CD4-positive, alpha-beta T cell treated with Interleukin-6 at 100 ng/mL for 8 hours (primary cell): ENCODE measurements around the gene NDST3.
"Not testable (repeated sequence)": the region's sequence is repeated elsewhere in the genome, so short reads cannot be mapped to it uniquely, and the experiment has no call there.

Experiments
- DNase-seq: peaks from one replicate; pipeline ENCODE4 v3.0.0-alpha.2; 2020; ENCODE audit warnings: mixed read lengths, low spot score

NDST3 gene

DNA sequence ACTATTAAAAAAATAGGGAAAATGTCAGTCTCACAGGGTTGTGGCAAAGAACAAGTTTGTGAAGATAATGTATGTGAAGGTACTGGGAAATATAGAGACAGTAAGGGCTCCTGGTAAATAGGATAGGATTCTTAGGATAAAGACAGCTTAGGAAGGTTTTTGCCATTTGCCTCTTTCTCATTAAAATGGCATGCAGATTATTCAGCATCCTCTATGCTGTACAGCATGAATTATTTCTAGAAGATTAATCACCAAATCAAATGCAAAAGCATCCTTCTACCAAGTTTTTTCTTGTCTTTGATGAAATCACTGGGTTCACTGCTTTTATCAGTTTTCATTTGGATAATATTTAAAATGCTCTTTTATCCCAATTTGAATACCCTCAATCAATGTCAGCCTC, 142.8 kb downstream of the NDST3 start:
- no peak for DNase-seq

DNA sequence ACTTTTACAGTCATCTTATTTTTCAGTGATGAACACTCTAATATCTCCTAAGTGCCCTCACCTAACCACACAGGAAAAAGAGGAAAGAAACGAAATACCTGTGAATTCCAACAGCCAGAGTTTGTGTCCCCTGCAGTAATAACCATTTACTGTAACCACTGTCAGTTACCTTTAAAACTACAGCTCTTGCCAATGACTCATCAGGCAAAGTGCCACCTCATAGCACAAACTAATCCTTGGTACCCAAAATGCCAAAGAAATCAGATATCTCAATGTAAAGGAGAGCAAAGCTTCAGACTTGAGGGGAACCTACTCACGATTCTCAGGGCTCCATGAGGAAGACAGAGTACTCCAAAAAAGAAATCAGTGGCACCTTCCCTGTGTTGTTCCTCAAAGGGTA, 146.5 kb downstream of the NDST3 start:
- DNase-seq, result no peak

DNA sequence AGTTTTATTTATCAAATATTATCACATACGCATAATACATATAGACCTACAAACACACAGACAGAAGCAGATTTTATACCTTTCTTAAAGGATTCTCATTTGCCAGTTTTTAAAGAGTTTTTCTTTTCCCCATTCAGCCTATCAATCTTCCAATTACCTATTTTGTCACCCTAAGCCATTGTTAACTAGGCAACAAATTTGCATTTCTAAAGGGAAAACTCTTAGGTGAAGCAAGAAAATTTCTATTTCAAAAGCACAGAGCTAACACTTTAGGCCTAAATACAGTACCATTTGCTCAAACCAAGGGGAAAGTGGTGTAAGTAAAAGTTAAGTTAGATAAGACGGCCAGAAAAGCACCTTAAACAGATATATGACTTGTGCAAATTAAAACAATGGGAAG, 156.6 kb downstream of the NDST3 start:
- no peak for DNase-seq

DNA sequence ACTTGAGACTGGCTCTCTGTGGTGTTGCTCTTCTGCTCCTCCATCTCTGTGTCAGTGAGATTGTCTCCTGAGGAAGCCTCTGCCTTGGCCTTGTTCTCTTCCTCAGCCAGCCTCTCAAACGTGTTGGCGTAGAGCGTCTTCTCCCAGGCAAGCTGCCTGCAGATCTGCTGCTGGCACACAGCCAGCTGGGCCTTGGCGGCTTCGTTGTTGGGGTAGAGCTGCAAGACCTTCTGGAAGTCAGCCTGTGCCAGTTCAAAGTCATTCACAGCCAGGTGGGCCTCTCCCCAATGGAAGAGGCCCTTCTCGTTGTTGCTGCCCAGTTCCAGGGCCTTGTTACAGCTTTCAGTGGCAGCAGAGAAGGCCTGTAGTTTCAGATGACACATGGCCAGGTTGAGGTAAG, 159.1 kb downstream of the NDST3 start:
- DNase-seq, result no peak

DNA sequence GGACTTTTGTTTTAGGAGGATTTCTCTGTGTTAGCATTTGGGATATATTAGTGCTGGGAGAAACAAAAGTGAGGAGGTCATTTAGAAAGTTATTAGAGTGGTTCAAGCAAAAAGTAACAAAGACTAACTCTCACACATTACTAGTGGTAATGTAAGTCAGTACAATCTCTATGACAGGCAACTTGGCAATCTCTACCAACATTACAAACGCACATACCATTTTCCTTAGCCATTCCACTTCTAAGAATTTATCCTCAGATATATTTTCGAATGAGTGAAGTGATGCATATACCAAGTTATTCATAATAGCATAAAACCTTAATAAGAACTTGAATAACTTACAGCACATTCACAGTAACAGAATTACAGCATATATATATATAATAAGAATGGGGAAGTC, 172.3 kb downstream of the NDST3 start:
- DNase-seq, result no peak

DNA sequence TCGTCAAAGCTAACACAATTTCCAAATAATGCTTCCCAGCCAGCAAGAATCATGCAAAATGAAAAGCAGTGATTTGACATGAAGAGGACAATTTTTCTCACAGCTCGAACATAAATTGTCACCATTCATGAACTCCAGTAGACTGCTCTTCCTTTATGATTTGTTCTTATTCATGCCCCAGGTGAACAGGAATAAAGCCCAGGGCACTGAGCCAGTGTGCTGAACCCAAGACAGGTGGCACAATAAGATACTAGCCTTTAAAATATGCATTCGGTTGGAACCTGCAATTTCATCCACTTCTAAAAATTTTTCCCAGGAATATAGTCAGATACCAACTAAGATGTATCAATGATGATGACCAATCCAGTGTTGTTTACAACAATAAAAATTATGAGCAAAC, 178.8 kb downstream of the NDST3 start:
- no peak for DNase-seq

DNA sequence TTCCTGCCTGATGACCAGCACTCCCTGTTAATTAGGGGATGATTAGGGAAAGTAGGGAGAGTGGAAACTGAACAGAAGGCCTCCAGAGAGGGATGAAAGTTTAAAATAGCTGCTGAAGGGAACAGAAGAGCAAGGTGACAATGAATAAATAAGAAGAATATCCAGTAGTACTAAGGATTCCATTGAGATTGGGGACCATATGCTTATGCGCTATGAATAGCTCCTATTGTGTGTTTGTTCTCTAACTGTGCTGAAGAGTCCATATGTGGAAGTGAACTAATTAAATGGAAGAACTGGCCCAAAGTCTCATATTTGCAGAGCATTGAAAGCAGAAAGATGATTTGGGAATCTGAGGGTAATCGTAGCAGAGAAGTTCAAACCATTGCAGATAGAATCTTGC, 181.5 kb downstream of the NDST3 start:
- no peak for DNase-seq

DNA sequence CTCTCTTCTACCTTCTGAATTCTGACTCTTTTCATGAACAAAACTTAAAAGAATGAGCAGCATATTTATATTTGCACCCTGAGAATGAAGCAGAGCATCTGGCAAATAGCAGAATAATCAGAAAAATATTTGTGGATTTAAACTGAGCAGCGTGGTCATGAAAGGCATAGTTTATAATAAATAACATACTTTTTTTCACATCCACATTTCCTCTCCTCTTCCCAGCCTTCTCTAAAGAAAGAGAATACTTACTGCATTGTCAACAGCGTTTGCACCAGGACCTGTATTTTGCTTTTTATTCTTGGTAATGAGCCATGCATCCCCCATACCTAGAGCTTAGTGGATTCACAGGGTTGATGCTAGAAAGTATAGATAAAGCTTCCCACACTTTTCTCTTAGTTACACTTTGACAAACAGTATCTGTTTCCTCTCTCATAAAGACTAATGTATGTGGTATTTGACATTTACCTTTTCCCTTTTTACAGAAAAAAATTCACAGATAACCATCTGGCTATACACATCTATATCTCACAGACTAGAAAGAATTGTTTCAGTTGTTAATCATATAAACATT, 187.0 kb downstream of the NDST3 start:
- no peak for DNase-seq

DNA sequence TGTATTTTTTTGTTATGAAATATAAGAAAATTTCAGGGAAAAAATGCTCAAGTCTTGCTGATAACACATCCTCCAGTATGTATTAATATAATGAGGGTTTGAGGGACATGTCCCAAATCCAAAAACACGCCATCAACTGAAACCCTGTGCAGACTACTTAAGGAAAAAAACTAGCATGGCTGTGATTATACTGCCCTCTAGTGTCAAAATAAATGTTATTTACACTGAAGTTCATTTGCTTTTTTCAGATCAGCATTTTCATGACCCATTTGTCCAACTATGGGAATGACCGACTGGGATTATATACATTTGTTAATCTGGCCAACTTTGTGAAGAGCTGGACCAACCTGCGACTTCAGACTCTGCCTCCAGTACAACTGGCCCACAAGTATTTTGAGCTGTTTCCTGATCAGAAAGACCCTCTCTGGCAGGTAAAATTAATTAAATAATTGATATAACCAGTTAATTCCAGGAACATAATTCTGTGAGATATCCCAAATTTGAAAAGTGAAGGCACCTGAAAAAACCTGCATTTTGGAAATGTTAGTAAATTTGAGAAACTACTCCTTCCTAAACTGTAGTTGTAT, 190.1 kb downstream of the NDST3 start:
- peak; percentile 5 for DNase-seq

DNA sequence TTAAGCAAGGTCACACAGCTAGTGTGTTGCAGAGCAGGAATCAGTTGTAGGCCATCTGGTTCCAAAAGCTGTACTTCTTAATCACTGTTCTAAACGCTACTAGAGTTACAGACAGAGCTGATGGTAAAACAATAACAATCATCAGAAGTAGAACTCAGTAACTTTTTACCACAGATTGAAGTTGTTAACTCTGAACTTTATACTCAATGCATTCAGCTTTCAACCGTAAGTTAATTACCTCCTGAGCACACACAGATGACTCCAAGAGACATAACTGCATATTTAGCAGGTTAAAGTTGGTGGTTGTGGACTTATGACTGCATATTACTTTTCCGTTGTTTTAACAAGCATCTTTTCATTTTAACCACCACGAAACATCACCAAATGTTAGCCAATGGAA, 191.2 kb downstream of the NDST3 start:
- DNase-seq, result no peak

DNA sequence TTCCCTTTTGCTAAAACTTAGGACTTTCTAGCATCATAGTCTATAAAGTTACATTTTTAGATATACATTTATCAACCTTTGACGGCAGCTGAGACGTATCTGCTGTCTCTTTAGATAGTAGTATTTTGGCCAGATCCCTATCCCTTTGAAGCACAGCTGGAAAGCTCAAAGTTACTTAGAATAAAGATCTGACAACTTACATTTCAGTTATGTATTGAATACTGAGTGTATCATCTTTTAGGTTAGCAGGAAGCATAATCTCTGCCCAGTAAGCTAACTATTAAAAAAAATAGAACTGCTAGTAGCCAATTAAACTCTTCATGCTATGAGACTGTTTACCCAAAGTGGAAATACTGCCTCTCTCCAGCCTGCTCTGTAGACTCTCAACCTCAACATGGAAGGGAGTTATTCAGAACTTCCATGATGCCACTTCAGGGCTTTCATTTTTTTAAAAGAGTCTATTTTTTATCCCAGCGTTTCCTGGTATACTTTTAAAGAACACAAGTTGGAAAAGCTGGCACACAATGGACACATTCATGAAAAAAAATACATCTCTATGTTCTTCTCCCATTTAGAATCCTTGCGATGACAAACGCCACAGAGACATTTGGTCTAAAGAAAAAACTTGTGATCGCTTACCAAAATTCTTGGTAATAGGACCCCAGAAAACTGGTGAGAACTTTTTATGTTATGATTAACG, 192.2 kb downstream of the NDST3 start:
- no peak for DNase-seq

DNA sequence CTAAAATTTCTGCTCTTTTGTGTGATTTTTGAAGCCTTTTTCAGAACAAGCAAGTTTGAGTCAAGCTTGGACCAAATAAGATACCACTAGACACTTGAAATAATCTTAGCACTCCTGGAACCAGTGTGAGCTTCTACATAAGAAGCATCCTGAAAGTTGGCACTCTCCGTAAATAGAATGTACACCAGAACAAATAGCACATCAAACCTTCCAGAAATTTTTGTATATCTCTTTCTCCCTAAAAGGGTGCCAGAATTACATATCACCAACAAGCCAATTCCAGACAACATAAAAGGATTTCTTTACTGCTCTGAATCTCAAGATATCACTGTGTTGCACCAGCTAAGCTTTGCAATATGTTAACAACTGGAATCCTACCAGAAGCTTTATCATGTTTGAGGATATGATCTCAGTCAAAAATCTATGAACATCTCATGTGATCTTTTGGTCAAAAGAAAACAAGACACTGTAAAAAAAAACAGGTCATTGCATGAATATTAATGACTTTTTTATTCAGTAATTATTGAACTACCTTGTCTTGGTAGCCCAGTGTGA, 201.4 kb downstream of the NDST3 start:
- DNase-seq, result no peak

DNA sequence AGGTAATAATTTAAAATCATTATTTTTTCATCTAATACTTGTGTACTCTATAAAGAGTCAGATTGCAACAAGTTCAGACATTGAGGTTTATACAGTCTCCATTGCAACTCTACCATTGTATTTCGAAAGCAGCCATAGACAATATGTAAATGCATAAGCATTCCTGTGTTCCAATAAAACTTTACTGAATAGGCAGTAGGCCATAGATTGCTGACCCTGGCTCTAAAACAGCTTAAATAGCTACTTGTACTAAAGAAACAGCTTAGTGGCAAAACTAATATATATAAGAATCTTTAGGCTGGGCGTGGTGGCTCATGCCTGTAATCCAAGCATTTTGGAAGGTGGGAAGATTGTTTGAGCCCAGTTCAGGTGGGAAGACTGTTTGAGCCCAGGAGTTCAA, 203.2 kb downstream of the NDST3 start:
- DNase-seq, result no peak

DNA sequence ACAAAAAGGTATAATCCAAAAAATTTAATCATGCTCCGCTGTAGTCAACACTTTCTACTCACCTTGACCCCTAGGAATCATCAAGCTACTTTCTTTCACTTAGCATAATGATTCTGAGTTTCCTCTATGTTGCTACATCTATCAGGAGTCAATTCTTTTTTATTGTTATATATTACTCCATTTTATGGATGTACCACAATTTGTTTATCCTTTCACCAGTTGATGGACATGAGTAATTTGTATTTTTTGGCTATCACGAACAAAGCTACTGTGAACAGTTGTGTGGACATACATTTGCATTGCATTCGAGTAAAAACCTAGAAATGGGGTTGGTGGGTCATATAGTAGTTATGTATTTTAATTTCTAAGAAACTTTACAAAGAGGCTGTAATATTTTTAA, 215.6 kb downstream of the NDST3 start:
- no peak for DNase-seq

DNA sequence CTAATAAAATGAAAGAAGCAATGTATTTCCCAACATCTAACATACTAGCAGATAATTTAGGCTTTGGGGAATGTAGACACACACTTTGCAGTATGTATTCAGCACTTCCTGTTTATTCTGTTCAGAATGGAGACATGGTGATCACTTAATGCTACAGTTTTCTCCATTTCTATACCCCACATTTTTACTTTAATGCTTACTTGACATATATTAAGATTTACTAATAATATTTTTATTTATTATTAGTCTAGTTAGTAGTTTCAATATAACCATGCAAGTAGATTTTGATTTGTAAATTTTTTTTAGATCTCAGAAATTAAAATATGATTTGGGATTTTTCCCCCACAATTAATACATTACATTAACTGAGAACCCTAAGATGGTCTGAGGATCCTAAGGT, 220.1 kb downstream of the NDST3 start:
- DNase-seq, result no peak

DNA sequence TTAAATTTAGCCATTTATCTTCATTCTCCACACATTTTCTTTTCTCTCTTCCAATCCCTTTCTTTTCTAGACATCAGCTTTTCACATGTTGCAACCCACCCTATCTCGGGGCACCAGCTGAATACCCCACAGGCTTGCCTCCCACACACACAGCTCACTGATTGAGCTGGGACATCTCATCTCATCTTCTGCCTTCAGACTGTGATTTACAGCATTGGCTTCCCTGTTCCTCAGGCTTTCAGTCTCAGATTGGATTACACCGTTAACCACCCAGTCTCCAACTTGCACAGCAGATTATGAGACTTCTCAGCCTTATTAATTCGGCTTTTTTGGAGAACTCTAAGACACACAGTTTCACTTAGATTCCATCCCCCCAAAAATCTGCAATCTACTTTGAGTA, 224.8 kb downstream of the NDST3 start:
- DNase-seq, result no peak

DNA sequence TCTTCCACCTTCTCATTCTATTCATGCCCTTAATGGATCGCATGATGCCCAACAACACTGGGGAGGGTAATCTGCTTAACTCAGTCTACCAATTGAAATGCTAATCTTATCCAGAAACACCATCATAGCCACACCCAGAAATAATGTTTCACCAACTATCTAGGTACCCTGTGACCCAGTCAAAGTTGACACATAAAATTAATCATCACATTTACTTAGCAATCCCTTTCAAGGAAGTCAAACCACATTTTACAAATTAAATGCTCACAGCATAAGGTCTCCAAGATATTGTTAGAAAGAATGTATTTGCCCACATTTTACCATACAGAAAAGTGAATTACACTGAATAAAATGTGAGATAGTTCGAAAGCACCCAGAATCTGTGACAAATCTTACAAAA, 226.0 kb downstream of the NDST3 start:
- no peak for DNase-seq

DNA sequence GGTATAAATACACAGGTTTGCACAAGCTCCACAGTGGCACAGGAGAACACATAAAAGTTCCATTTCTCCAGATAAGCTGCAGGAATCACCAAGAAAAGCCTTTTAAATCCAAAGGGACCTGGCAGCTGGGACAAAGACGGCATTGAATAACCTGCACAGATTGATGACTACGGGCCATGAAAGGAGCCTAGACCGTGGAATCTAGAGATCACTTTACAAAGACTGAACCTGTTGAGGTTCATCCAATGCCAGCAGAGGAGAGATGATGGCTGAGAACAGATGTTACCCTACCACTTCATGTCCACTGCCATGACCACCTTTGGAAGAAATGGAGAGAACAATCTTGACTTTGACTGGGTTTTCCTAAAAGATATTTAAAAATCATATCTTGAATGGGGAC, 229.8 kb downstream of the NDST3 start:
- DNase-seq, result no peak

DNA sequence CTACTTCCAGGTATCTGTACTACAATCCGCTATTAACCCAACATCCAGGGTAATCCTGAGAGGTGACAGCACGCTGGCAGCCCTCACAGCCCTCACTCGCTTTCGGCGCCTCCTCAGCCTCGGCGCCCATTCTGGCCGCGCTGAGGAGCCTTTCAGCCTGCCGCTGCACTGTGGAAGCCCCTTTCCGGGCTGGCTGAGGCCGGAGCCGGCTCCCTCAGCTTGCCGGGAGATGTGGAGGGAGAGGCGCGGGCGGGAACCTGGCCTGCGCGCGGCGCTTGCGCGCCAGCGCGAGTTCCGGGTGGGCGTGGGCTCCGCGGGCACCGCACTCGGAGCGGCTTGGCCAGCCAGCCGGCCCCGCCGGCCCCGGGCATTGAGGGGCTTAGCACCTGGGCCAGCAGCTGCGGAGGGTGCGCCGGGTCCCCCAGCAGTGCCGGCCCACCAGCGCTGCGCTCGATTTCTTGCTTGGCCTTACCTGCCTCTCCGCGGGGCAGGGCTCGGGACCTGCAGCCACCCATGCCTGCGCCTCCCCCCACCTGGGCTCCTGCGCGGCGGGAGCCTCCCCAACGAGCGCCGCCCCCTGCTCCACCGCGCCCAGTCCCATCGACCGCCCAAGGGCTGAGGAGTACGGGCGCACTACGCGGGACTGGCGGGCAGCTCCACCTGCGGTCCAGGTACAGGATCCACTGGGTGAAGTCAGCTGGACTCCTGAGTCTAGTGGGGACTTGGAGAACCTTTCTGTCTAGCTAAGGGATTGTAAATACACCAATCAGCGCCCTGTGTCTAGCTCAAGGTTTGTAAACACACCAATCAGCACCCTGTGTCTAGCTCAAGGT, 231.2 kb downstream of the NDST3 start:
- no peak for DNase-seq

DNA sequence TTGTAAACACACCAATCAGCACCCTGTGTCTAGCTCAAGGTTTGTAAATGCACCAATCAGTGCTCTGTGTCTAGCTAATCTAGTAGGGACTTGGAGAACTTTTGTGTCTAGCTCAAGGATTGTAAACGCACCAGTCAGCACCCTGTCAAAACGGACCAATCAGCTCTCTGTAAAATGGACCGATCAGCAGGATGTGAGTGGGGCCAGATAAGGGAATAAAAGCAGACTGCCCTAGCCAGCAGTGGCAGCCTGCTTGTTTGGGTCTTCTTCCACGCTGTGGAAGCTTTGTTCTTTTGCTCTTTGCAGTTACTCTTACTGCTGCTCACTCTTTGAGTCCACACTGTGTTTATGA, 231.8 kb downstream of the NDST3 start:
- not testable (repeated sequence) for DNase-seq

DNA sequence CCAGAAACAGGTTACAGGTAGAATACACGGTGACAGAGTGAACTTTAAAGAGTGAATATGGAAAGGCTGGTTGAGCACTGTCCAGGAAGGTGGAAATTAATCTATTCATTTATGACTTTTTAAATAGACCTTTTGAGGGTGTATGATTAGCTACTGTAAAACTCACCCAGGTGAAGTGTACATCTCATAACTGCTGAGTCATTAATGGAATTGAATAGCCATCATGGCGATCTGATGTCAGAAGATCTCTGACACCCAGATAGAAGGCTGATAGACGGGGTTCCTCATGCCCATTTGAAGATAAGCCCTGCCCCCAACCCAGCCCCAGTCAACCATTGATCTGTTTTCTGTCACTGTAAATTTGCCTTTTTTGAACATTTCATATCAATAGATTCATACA, 234.5 kb downstream of the NDST3 start:
- no peak for DNase-seq

DNA sequence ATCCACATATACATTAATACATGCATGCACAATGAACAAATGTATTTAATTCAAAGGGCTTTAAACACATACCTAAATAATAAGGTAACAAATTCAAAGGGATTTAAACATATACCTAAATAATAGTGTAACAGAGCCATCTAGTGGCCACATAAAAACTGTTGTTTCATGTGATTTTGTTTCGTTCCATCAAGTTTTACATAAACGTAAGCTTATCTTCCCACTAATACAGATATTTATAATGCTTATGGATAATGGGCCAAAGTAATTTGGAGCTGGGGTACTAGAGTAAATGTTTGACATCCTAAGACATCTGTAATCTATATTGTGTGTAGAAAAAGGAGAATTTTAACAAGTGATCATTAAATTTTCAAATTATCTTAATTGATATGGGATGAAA, 236.2 kb downstream of the NDST3 start:
- peak; percentile 40 for DNase-seq

DNA sequence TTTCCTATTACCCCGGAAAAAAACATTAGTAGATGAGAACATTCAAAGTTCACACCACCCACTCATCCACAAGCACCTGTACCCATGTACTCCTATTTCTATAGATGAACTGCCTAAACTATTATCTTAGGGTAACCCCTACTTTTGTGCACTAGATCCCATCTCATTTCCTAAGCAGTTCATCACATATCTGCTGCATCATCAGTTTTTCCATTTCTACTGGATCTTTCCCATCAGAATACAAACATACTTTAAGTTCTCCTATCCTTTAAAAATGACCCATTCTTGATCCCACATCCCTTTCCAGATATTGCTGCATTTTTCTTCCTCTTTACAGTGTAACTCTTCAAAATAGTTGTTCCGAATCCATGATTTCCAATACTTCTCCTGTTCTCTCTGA, 237.5 kb downstream of the NDST3 start:
- DNase-seq, result no peak
